HEK293T (cell line): ENCODE data around the gene PCYT1A.

Source experiments
- FOXM1 ChIP-seq: fragments of 450-650 bp; IDR thresholded peaks from 2 replicates; pipeline ENCODE4 v1.6.1; 2017; ENCODE audit warnings: mild to moderate bottlenecking, borderline replicate concordance
- HDGF ChIP-seq: fragments of 450-650 bp; IDR thresholded peaks from 2 replicates; pipeline ENCODE4 v1.6.1; 2017; ENCODE audit warnings: antibody characterized with exemption, borderline replicate concordance
- L3MBTL2 ChIP-seq: fragments of 450-650 bp; conservative IDR thresholded peaks from 2 replicates; pipeline ENCODE4 v1.6.1; 2016; ENCODE audit warnings: mild to moderate bottlenecking
- SP1 ChIP-seq: fragments of 450-650 bp; IDR thresholded peaks from 2 replicates; pipeline ENCODE4 v1.6.1; 2017
- TARDBP ChIP-seq: fragments of 450-650 bp; IDR thresholded peaks from 2 replicates; pipeline ENCODE4 v1.6.1; 2016
- ZNF384 ChIP-seq: fragments of 450-650 bp; IDR thresholded peaks from 2 replicates; pipeline ENCODE4 v1.6.1; 2016
- TF ChIP-seq, protein P1 (sequence below): fragments of 450-650 bp; IDR thresholded peaks from 2 replicates; pipeline ENCODE4 v1.6.1; 2016

DNA sequence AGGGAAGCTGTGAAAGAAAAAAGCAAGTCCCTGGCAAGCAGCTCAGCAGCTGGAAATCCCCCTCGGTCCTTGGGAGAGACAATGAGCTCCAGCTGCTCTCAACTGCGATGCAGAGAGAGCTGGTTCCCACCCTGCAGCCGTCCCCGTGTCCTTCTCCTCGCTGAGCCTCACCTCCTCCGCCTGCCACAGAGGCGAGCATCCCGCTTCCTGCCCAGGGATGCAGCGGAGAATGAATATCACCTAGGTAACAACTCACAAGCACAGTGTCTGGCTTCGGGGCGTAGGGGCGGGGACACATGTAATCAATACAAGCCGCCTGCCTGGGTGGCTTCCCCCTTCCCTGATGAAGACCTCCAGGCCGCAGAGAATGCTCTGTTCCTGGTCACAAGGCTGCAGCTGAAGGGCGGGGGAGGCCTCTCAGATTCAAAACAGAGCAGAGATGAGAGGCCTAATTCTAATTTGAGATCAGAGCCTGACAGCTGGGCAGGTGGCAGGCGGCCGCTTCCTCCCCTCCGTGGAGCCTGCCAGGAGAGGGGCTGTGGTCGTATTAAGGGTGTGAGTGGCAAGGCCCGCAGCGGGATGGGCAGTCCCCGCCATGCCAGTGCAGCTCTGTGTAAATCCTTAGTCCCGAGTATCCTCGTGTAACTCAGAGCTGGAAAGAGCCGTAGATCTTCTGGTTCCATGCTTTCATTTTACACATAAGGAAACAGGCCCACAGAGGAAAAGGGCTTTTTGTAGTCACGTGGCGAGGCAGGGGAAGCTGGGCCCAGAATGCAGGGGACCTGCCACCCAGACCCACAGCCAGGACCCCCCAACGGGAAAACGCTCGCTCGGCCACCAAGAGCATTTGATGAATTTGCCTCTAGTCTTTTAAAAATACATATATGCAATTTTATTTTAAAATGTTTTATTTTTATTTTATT lies 100.6 kb downstream of the PCYT1A start:
- TF ChIP-seq FOXM1: no peak
- TF ChIP-seq HDGF: no peak
- no peak for TF ChIP-seq SP1
- TF ChIP-seq L3MBTL2: no peak
- no peak for TF ChIP-seq ZNF384
- TF ChIP-seq TARDBP: no peak
- TF ChIP-seq, protein P1, sequence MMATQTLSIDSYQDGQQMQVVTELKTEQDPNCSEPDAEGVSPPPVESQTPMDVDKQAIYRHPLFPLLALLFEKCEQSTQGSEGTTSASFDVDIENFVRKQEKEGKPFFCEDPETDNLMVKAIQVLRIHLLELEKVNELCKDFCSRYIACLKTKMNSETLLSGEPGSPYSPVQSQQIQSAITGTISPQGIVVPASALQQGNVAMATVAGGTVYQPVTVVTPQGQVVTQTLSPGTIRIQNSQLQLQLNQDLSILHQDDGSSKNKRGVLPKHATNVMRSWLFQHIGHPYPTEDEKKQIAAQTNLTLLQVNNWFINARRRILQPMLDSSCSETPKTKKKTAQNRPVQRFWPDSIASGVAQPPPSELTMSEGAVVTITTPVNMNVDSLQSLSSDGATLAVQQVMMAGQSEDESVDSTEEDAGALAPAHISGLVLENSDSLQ: no peak
